Measurements from ENCODE around the gene ARSB.

DNA sequence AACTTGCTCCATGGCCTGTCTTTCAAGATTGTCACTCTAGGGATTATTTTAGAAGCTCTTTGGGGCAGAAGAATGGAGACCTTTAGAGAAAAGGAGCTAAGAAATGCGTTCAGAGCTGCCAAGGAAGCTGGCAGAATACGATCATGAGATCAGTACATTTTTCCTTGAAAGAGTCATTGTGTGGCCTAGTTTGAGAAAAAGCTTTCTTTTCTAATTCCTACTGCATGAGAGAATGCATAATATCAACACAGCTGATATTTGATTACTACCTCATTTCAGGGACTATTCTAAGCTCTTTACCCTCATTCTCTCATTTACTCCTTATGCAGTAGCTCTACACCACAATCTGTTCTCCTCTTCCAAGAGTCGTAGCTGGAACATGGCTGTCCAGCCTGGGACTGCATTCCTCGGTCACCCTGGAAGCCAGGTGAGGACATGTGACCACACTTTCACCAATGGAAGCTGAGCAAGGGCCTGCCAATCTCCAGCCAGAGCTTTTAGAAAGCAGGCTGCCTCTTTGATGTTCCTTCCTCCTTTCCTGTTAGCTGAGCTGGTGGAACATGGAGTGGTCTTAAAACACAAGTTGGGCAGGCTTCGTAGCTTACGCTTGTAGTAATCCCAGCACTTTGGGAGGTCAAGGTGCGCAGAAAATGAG lies 237.3 kb downstream of the ARSB start:
- TF ChIP-seq, protein P1, sequence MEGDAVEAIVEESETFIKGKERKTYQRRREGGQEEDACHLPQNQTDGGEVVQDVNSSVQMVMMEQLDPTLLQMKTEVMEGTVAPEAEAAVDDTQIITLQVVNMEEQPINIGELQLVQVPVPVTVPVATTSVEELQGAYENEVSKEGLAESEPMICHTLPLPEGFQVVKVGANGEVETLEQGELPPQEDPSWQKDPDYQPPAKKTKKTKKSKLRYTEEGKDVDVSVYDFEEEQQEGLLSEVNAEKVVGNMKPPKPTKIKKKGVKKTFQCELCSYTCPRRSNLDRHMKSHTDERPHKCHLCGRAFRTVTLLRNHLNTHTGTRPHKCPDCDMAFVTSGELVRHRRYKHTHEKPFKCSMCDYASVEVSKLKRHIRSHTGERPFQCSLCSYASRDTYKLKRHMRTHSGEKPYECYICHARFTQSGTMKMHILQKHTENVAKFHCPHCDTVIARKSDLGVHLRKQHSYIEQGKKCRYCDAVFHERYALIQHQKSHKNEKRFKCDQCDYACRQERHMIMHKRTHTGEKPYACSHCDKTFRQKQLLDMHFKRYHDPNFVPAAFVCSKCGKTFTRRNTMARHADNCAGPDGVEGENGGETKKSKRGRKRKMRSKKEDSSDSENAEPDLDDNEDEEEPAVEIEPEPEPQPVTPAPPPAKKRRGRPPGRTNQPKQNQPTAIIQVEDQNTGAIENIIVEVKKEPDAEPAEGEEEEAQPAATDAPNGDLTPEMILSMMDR (IDR thresholded peaks at IDR 0.05) = no peak
- no peak for TF ChIP-seq ZFX (IDR thresholded peaks at IDR 0.05; ENCODE audit: borderline replicate concordance)

All from 22Rv1 (cell line).